ENCODE results near the gene GLTP.

Gene GLTP

GRCh38 chr12:109842021-109842420 lies 38.3 kb downstream of the GLTP start:
- no peak for DNase-seq (ENCODE audit: low spot score)

- DNase-seq (ENCODE audit: low spot score), result no peak
Measured at GRCh38 chr12:109841356-109841755, 39.0 kb downstream of the GLTP start.

GRCh38 chr12:109840305-109841074 lies 39.9 kb downstream of the GLTP start:
- DNase-seq (ENCODE audit: low spot score), result no peak

GRCh38 chr12:109839444-109839843 lies 40.9 kb downstream of the GLTP start:
- no peak for DNase-seq (ENCODE audit: low spot score)

DNA sequence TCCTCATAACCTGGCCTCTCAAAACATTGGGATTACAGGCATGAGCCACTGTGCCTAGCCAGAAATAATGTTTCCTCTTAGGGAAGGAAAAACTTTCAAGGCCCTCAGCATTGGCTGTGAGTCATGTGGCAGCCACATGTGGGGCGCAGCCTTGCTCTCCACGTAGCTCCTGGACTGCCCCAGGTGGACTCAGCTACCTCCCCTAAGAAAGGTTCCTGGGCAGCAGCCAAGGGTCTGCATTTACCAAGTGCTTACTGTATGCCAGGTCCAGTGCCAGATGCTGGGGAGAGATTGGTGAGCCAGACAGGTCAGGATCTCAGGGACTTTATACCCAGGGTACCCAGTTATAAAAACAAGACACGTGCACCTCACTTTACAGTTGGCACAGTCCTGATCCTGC lies 43.4 kb downstream of the GLTP start:
- DNase-seq (ENCODE audit: low spot score), result no peak

GRCh38 chr12:109835827-109836226 lies 44.5 kb downstream of the GLTP start:
- no peak for DNase-seq (ENCODE audit: low spot score)

- DNase-seq (ENCODE audit: low spot score), result no peak
Measured at GRCh38 chr12:109833307-109834189, 46.8 kb downstream of the GLTP start, which contains the start of gene TRPV4. TRPV4 (minus strand) TSS chr12:109833398; CDS start chr12:109814796, 18,602 bp downstream.

DNA sequence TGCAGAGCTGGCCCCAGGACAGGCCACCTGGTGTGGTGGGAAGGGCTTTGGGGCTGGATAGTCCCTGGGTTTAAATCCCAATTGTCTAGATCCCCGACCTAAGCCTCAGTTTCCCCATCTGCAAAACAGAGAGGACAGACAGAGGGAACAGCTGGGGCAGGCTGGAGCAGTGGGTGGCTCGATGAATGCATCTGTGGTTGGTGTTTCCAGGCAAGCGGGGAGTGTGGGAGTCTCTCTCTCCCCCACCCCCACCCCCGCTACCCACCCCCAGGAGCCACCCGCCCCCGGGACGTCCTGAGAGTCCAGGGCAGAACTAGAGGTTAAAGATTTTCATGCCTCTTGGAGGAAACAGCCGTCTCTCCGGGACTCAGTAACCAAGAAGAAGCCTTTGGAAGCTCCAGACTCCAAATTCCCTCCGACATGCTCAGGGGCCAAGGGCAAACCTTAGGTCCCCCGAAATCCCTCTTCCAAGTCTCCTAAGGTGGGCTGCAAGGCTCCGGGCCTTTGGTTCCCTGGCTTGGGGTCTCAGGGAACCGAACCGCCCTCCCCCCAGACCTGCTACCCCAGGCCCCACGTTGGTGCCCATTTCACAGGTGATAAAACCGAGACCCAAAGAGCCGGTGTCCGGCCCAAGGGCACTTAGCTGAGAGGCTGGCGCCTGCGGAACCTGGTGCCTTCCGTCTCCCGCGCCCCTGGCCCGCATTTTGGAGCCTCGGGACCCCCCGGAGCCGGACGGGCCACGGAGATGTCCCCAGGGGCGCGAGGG lies 47.6 kb downstream of the GLTP start:
- no peak for DNase-seq (ENCODE audit: low spot score)

DNA sequence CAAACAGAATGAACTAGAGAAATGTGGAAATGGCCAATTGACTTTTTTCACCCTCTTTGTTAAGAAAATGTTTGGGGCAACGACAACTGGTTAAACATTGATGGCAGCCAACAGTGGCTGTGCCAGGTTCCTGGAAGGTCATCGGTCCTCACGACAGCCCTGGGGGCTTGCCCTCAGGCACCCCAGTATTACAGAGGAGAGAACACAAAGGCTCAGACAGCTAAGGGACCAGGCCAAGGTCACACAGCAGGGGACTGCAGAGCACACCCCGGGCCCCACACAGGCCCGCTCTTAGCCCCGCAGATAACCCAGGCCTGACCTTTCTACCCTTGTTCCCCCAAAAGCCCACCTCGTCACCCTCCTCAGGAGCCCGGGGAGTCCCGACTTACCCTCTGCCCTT lies 48.4 kb downstream of the GLTP start:
- no peak for DNase-seq (ENCODE audit: low spot score)

GRCh38 chr12:109831365-109831764 lies 49.0 kb downstream of the GLTP start:
- DNase-seq (ENCODE audit: low spot score), result no peak

GRCh38 chr12:109830718-109831117 lies 49.6 kb downstream of the GLTP start:
- DNase-seq (ENCODE audit: low spot score), result no peak

DNA sequence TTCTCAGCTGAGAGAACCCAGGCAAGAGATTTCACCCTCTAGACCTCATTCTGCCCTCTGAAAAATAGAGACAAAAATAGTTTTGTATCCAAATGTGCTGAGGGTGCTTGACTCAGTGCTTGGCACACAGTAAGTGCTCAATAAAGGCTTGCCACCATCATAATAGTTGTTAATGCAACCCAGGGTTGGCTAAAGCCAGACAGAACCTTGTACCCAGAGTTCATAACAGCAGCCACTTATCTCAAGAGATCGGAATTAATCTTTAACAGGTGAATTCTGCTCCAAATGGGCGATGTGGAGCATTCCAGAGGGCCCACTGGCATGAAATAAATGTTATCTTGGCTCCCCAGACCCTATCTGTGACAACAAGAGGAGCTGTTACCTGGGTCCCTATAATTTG lies 50.1 kb downstream of the GLTP start:
- DNase-seq (ENCODE audit: low spot score), result no peak

- no peak for DNase-seq (ENCODE audit: low spot score)
Measured at GRCh38 chr12:109829667-109830066, 50.7 kb downstream of the GLTP start.

GRCh38 chr12:109828754-109829511 lies 51.4 kb downstream of the GLTP start:
- no peak for DNase-seq (ENCODE audit: low spot score)

DNA sequence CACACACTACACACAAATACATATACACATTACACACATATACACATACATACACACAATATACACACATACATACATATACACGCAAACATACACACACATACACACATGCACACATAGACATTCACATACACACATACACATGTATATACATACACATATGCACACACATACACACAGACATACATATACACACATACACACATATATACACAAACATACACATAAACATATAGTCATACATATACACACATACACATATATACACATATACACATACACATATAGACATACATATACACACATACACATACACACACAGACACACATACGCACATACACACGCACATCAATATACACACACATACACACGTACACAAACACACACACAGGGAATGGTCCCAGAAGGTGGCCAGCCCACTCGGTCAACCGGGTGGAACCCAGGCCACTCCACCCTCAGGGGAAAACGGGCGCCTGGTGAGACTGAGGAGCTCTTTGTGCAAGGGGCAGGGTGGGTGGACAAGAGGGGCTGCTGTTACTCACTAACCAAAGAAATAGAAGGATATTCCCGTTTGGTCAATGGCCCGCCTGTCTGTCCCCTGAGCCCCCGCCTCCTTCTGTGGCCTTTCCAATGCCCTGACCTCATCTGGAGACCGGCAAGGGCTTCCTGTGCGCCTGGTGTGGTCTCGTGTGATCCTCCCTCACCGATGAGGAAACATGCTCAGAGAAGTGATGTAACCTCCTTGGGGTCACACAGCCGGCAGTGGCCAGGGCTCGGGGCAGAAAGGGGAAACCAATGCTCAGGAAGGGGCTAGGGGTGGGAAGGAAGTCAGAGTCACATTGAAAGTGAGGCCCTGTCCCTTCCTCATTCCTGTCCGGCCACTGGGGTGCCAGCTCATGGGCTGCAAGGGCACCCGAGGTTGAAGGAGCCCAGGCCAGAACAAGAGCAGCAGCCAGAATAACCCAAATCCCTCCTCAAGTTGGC lies 52.5 kb downstream of the GLTP start:
- DNase-seq (ENCODE audit: low spot score), result peak; percentile 14

- no peak for DNase-seq (ENCODE audit: low spot score)
Measured at GRCh38 chr12:109827080-109827479, 53.3 kb downstream of the GLTP start.

GRCh38 chr12:109824731-109825130 lies 55.6 kb downstream of the GLTP start:
- no peak for DNase-seq (ENCODE audit: low spot score)

GRCh38 chr12:109822951-109823411 lies 57.4 kb downstream of the GLTP start:
- no peak for DNase-seq (ENCODE audit: low spot score)

GRCh38 chr12:109822416-109822815 lies 57.9 kb downstream of the GLTP start:
- no peak for DNase-seq (ENCODE audit: low spot score)

DNA sequence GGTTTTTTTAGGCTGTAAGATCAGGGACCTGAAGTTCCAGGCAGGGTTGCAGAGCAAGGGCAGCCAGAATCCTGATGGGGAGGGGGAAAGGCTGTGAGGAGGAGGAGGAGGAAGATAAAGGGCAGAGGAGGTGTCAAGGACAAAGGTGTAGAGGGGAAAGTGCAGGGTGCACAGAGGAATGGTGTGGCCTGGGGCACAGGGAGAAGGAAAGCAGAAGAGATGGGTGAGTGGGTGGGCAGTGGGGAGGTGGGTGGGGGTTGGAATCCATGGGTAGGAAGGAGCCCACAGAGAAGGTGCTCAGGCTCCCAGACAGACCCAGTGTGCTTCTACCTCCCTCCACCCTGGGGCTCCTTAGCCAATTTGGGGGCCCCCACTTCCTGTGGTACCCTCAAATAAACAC lies 58.4 kb downstream of the GLTP start:
- DNase-seq (ENCODE audit: low spot score), result no peak

Data from CD4-positive, alpha-beta T cell treated with Interleukin-15 for 4 hours (primary cell).